CD14-positive monocyte (primary cell): Measurements from ENCODE around the gene TIMELESS. TPM values are rescaled to one million over a fixed set of nuclear protein-coding genes. Genes with fewer than 3 reads are reported as not detected.
A peak's percentile ranks its signal among the peaks of the same experiment; 100 is the strongest.

ENCODE experiments used
- DNase-seq, 3 donors: peaks; one replicate each; pipeline ENCODE4 v3.0.0-alpha.2; 2011 to 2022
- H2AFZ ChIP-seq: 2 replicates; pipeline ENCODE4 v1.6.0; 2012; ENCODE audit warnings: mild to moderate bottlenecking, low read depth, low read length, inconsistent platforms; ENCODE audit not compliant: insufficient read depth, poor library complexity, severe bottlenecking
- H3K27ac ChIP-seq, 2 donors: 1 replicate in 1 of 2; 2 replicates in 1 of 2; pipeline ENCODE4 v1.5.1; 2012 to 2013; ENCODE audit warnings: low read length in 2 of 2, control low read depth in 1 of 2, inconsistent platforms in 1 of 2, low read depth in 1 of 2, mild to moderate bottlenecking in 1 of 2
- H3K27me3 ChIP-seq, 2 donors: one replicate each; pipeline versions ENCODE4 v1.6.0 to v1.6.1; 2011 to 2013; ENCODE audit warnings: low read length in 2 of 2; ENCODE audit not compliant: control insufficient read depth in 2 of 2, insufficient read depth in 2 of 2
- H3K36me3 ChIP-seq, 2 donors: replicated peaks in 1 of 2; 1 replicate in 1 of 2; 2 replicates in 1 of 2; pipeline versions ENCODE4 v1.5.1 to v1.6.1; 2012 to 2013; ENCODE audit warnings: low read length in 2 of 2, control low read depth in 1 of 2, inconsistent platforms in 1 of 2, mild to moderate bottlenecking in 1 of 2; ENCODE audit not compliant: insufficient read depth in 2 of 2, control insufficient read depth in 1 of 2
- H3K4me1 ChIP-seq, 2 donors: 1 replicate in 1 of 2; 2 replicates in 1 of 2; pipeline versions ENCODE4 v1.5.1 to v1.6.1; 2012 to 2013; ENCODE audit warnings: low read length in 2 of 2, control low read depth in 1 of 2, inconsistent platforms in 1 of 2, mild to moderate bottlenecking in 1 of 2, moderate library complexity in 1 of 2; ENCODE audit not compliant: insufficient read depth in 2 of 2, control insufficient read depth in 1 of 2
- H3K4me2 ChIP-seq: replicated peaks from 2 replicates; pipeline ENCODE3; 2012; ENCODE audit warnings: low read length, moderate library complexity, mild to moderate bottlenecking; ENCODE audit not compliant: poor library complexity, severe bottlenecking; ENCODE audit errors: extremely low read depth
- H3K4me3 ChIP-seq, 3 experiments: fragments of 200-600 bp in 1 of 3; sonication (generic) in 1 of 3; replicated peaks in 1 of 3; 1 replicate in 2 of 3; 2 replicates in 1 of 3; pipeline ENCODE4 v1.5.1; 2011 to 2013; ENCODE audit warnings: low read length in 3 of 3, mild to moderate bottlenecking in 3 of 3, control low read depth in 2 of 3, low read depth in 2 of 3, inconsistent platforms in 1 of 3, moderate library complexity in 1 of 3
- H3K79me2 ChIP-seq: 2 replicates; pipeline ENCODE4 v1.6.0; 2012; ENCODE audit warnings: mild to moderate bottlenecking, control low read depth, inconsistent platforms, low read length, moderate library complexity; ENCODE audit not compliant: insufficient read depth
- H3K9ac ChIP-seq: 2 replicates; pipeline ENCODE4 v1.6.0; 2017; ENCODE audit warnings: low read length, mild to moderate bottlenecking; ENCODE audit not compliant: insufficient read depth, poor library complexity, severe bottlenecking
- H3K9me3 ChIP-seq, 2 donors: replicated peaks in 1 of 2; 1 replicate in 1 of 2; 2 replicates in 1 of 2; pipeline versions ENCODE4 v1.5.1 to v1.6.1; 2012 to 2013; ENCODE audit warnings: low read length in 2 of 2, control low read depth in 1 of 2; ENCODE audit not compliant: control insufficient read depth in 1 of 2, insufficient read depth in 1 of 2
- H4K20me1 ChIP-seq: 2 replicates; pipeline ENCODE4 v1.6.0; 2012; ENCODE audit warnings: mild to moderate bottlenecking, low read length, control low read depth, moderate library complexity; ENCODE audit not compliant: insufficient read depth
- H3K27ac Mint-ChIP-seq, 7 donors: one replicate each; pipeline ENCODE4 v1.8.0; 2020; ENCODE audit warnings: mild to moderate bottlenecking in 7 of 7, mixed read lengths in 7 of 7, moderate library complexity in 6 of 7, inconsistent platforms in 2 of 7
- H3K27me3 Mint-ChIP-seq, 3 donors: one replicate each; pipeline ENCODE4 v1.8.0; 2021 to 2022; ENCODE audit warnings: low read depth in 3 of 3, mild to moderate bottlenecking in 3 of 3, mixed read lengths in 3 of 3, moderate library complexity in 3 of 3, inconsistent platforms in 1 of 3
- H3K36me3 Mint-ChIP-seq, 2 donors: one replicate each; pipeline ENCODE4 v1.8.0; 2020; ENCODE audit warnings: mixed read lengths in 2 of 2, inconsistent platforms in 1 of 2, mild to moderate bottlenecking in 1 of 2
- H3K4me1 Mint-ChIP-seq: one replicate; pipeline ENCODE4 v1.8.0; 2020; ENCODE audit warnings: mild to moderate bottlenecking, mixed read lengths
- H3K4me3 Mint-ChIP-seq, 2 donors: one replicate each; pipeline ENCODE4 v1.8.0; 2020; ENCODE audit warnings: mild to moderate bottlenecking in 2 of 2, mixed read lengths in 2 of 2, moderate library complexity in 1 of 2
- H3K9me3 Mint-ChIP-seq, 7 donors: one replicate each; pipeline ENCODE4 v1.8.0; 2020 to 2022; ENCODE audit warnings: mixed read lengths in 7 of 7, mild to moderate bottlenecking in 6 of 7, moderate library complexity in 6 of 7, inconsistent platforms in 2 of 7
- WGBS: methylation state at CpG from one replicate; pipeline ENCODE4 v1.1.5; 2013; ENCODE audit warnings: missing lambda C conversion rate; ENCODE audit not compliant: insufficient coverage; 5-methylcytosine and 5-hydroxymethylcytosine counted together
- intact Hi-C, 2 donors: fragments of 100-400 bp; cut with micrococcal nuclease; formaldehyde crosslinking; loops; one replicate each; pipeline versions ENCODE4 v1.15.0 to v1.15.1; 2023
- polyA plus RNA-seq, 3 donors: library from polyadenylated mRNA; depleted of rRNA in 1 of 3; unstranded in 2 of 3; stranded (reverse) in 1 of 3; fragments of 300-500 nt in 2 of 3; fragments of >200 nt in 1 of 3; fragmentation: Illumina TruSeq in 2 of 3; gene quantifications; 1 replicate in 2 of 3; 2 replicates in 1 of 3; pipeline ENCODE4 v1.2.3, GENCODE V29; 2012 to 2021
- TF ChIP-seq, protein P1 (sequence below): fragments of 200-600 bp; IDR thresholded peaks from one replicate; pipeline ENCODE4 v1.8.0; 2022; ENCODE audit warnings: antibody characterized with exemption, mild to moderate bottlenecking

The TIMELESS gene
- polyA plus RNA-seq, 3 donors = 1.5 to 2.3 (median 1.5) TPM

- Histone ChIP-seq H3K4me1 (no peaks in the 10 kb centered on the region), H3K27me3 (no peaks in the 10 kb centered on the region), H3K4me3 (no peak overlapping the region), H3K4me2 (no peak overlapping the region), H3K36me3 (peaks cover 29 to 62% of the 10 kb centered on the region in 2 donors), H3K9me3 (no peaks in the 10 kb centered on the region), H3K9ac (no peak overlapping the region), H3K79me2 (peaks cover 13% of the 10 kb centered on the region), H4K20me1 (no peaks in the 10 kb centered on the region), H3K27ac (no peak overlapping the region), H2AFZ (no peak overlapping the region)
- Mint-ChIP-seq H3K36me3 (peaks cover 39 to 68% of the 10 kb centered on the region in 2 donors), H3K27me3 (peaks cover 0 to 3% (median 2%) of the 10 kb centered on the region in 3 donors), H3K4me1 (no peaks in the 10 kb centered on the region), H3K9me3 (no peaks in the 10 kb centered on the region), H3K4me3 (no peak overlapping the region), H3K27ac (no peak overlapping the region)
- WGBS = no CpG with 5 or more reads among the region's 3 CpGs
- DNase-seq = no peak
- TF ChIP-seq, protein P1, sequence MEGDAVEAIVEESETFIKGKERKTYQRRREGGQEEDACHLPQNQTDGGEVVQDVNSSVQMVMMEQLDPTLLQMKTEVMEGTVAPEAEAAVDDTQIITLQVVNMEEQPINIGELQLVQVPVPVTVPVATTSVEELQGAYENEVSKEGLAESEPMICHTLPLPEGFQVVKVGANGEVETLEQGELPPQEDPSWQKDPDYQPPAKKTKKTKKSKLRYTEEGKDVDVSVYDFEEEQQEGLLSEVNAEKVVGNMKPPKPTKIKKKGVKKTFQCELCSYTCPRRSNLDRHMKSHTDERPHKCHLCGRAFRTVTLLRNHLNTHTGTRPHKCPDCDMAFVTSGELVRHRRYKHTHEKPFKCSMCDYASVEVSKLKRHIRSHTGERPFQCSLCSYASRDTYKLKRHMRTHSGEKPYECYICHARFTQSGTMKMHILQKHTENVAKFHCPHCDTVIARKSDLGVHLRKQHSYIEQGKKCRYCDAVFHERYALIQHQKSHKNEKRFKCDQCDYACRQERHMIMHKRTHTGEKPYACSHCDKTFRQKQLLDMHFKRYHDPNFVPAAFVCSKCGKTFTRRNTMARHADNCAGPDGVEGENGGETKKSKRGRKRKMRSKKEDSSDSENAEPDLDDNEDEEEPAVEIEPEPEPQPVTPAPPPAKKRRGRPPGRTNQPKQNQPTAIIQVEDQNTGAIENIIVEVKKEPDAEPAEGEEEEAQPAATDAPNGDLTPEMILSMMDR = no peak
- intact Hi-C loops = no loop called here
These were observed 17.4 kb downstream of the TIMELESS start for GRCh38 chr12:56431850-56432249.

GRCh38 chr12:56431288-56431687, 17.9 kb downstream of the TIMELESS start:
- peaks cover 2 to 3% (median 2%) of the 10 kb centered on the region in 3 donors for H3K27me3 Mint-ChIP-seq
- H3K36me3 Mint-ChIP-seq = peaks cover 39 to 70% of the 10 kb centered on the region in 2 donors
- no peaks in the 10 kb centered on the region for H3K4me1 ChIP-seq
- H3K27ac ChIP-seq = no peak overlapping the region
- no peak overlapping the region for H3K4me2 ChIP-seq
- H2AFZ ChIP-seq = no peak overlapping the region
- intact Hi-C loops = no loop called here
- no peaks in the 10 kb centered on the region for H3K4me1 Mint-ChIP-seq
- H3K4me3 ChIP-seq = no peak overlapping the region
- no peaks in the 10 kb centered on the region for H3K9me3 ChIP-seq
- H3K79me2 ChIP-seq = peaks cover 8% of the 10 kb centered on the region
- H3K9ac ChIP-seq = no peak overlapping the region
- H4K20me1 ChIP-seq = no peaks in the 10 kb centered on the region
- H3K27me3 ChIP-seq = no peaks in the 10 kb centered on the region
- TF ChIP-seq, protein P1 = no peak
- peaks cover 29 to 63% of the 10 kb centered on the region in 2 donors for H3K36me3 ChIP-seq
- H3K27ac Mint-ChIP-seq = peak overlapping the region in 1 of 7 donors; percentile 7
- WGBS = 97% methylated on average over 6 of the region's 11 CpGs
- no peak for DNase-seq
- H3K4me3 Mint-ChIP-seq = no peak overlapping the region
- H3K9me3 Mint-ChIP-seq = no peaks in the 10 kb centered on the region
